H9 (cell line): ENCODE data around the gene RDH13. TPM values are rescaled to one million over a fixed set of nuclear protein-coding genes. Genes with fewer than 3 reads are reported as not detected.
A peak's percentile ranks its signal among the peaks of the same experiment; 100 is the strongest.

ENCODE experiments used
- DNase-seq: peaks from one replicate; pipeline ENCODE4 v3.0.0-alpha.2; 2017
- H2AFZ ChIP-seq: one replicate; pipeline ENCODE4 v1.6.1; 2013; ENCODE audit warnings: mild to moderate bottlenecking, low read length, control low read depth, moderate library complexity
- H2AK5ac ChIP-seq: 2 replicates; pipeline ENCODE4 v1.6.1; 2013; ENCODE audit warnings: low read length, control low read depth, mixed read lengths; ENCODE audit not compliant: insufficient read length
- H2BK120ac ChIP-seq: one replicate; pipeline ENCODE4 v1.6.1; 2013; ENCODE audit warnings: low read depth, mild to moderate bottlenecking, low read length, control low read depth, inconsistent platforms; ENCODE audit not compliant: poor library complexity, severe bottlenecking
- H2BK12ac ChIP-seq: 2 replicates; pipeline ENCODE4 v1.6.1; 2013; ENCODE audit warnings: low read length, control low read depth, mixed read lengths, low read depth; ENCODE audit not compliant: insufficient read length
- H2BK15ac ChIP-seq: 2 replicates; pipeline ENCODE4 v1.6.1; 2013; ENCODE audit warnings: low read depth, low read length, control low read depth
- H2BK20ac ChIP-seq: one replicate; pipeline ENCODE4 v1.6.1; 2013; ENCODE audit warnings: low read depth, mild to moderate bottlenecking, low read length, control low read depth, inconsistent platforms; ENCODE audit not compliant: poor library complexity, severe bottlenecking
- H2BK5ac ChIP-seq: 2 replicates; pipeline ENCODE4 v1.6.1; 2013; ENCODE audit warnings: low read length, control low read depth, mixed read lengths; ENCODE audit not compliant: insufficient read length
- H3K14ac ChIP-seq: 2 replicates; pipeline ENCODE4 v1.6.1; 2013; ENCODE audit warnings: low read length, control low read depth; ENCODE audit not compliant: insufficient read depth
- H3K18ac ChIP-seq: 2 replicates; pipeline ENCODE4 v1.6.1; 2013; ENCODE audit warnings: low read depth, mild to moderate bottlenecking, mixed read lengths, low read length, control low read depth; ENCODE audit not compliant: insufficient read length
- H3K23ac ChIP-seq: 2 replicates; pipeline ENCODE4 v1.6.1; 2013; ENCODE audit warnings: low read length, control low read depth, mixed read lengths, low read depth; ENCODE audit not compliant: insufficient read length
- H3K23me2 ChIP-seq: 2 replicates; pipeline ENCODE4 v1.6.1; 2013; ENCODE audit warnings: low read depth, mild to moderate bottlenecking, mixed read lengths, low read length, control low read depth; ENCODE audit not compliant: insufficient read length, poor library complexity, severe bottlenecking
- H3K27ac ChIP-seq: 2 replicates; pipeline ENCODE4 v1.5.1; 2013; ENCODE audit warnings: low read length, control low read depth, mixed read lengths, low read depth; ENCODE audit not compliant: insufficient read length
- H3K27me3 ChIP-seq: 2 replicates; pipeline ENCODE4 v1.6.1; 2013; ENCODE audit warnings: low read length, control low read depth, inconsistent platforms; ENCODE audit not compliant: insufficient read depth
- H3K4ac ChIP-seq: 2 replicates; pipeline ENCODE4 v1.6.1; 2013; ENCODE audit warnings: low read depth, mild to moderate bottlenecking, control low read depth, inconsistent platforms, low read length, moderate library complexity
- H3K4me1 ChIP-seq: 2 replicates; pipeline ENCODE4 v1.6.1; 2013; ENCODE audit warnings: low read length, control low read depth, inconsistent platforms; ENCODE audit not compliant: insufficient read depth
- H3K4me2 ChIP-seq: 2 replicates; pipeline ENCODE4 v1.6.1; 2013; ENCODE audit warnings: low read length, control low read depth, mixed read lengths; ENCODE audit not compliant: insufficient read length, insufficient read depth
- H3K56ac ChIP-seq: 2 replicates; pipeline ENCODE4 v1.6.1; 2013; ENCODE audit warnings: low read depth, mild to moderate bottlenecking, mixed read lengths, low read length, control low read depth; ENCODE audit not compliant: insufficient read length
- H3K79me1 ChIP-seq: 2 replicates; pipeline ENCODE4 v1.6.1; 2013; ENCODE audit warnings: low read depth, mild to moderate bottlenecking, moderate library complexity, low read length, control low read depth, inconsistent platforms; ENCODE audit not compliant: insufficient read depth, poor library complexity, severe bottlenecking
- H3K79me2 ChIP-seq: 2 replicates; pipeline ENCODE4 v1.6.1; 2013; ENCODE audit warnings: low read length, control low read depth, inconsistent platforms; ENCODE audit not compliant: insufficient read depth
- H3K9ac ChIP-seq: 2 replicates; pipeline ENCODE4 v1.6.1; 2013; ENCODE audit warnings: low read length, control low read depth, mixed read lengths; ENCODE audit not compliant: insufficient read length; ENCODE audit errors: extremely low read depth
- H3K9me3 ChIP-seq: one replicate; pipeline ENCODE4 v1.6.1; 2013; ENCODE audit warnings: low read depth, low read length, inconsistent platforms; ENCODE audit not compliant: control insufficient read depth
- H3T11ph ChIP-seq: one replicate; pipeline ENCODE4 v1.6.1; 2013; ENCODE audit warnings: mild to moderate bottlenecking, low read length, control low read depth, inconsistent platforms
- H4K20me1 ChIP-seq: one replicate; pipeline ENCODE4 v1.6.1; 2013; ENCODE audit not compliant: control insufficient read depth, insufficient read length, insufficient read depth
- H4K5ac ChIP-seq: 2 replicates; pipeline ENCODE4 v1.6.1; 2013; ENCODE audit warnings: low read depth, mild to moderate bottlenecking, mixed read lengths, low read length, control low read depth; ENCODE audit not compliant: insufficient read length
- H4K8ac ChIP-seq: replicated peaks from 2 replicates; pipeline ENCODE4 v1.6.1; 2013; ENCODE audit warnings: low read length, control low read depth, mixed read lengths, low read depth; ENCODE audit not compliant: insufficient read length
- H4K91ac ChIP-seq: 2 replicates; pipeline ENCODE4 v1.6.1; 2013; ENCODE audit warnings: low read depth, mild to moderate bottlenecking, moderate library complexity, mixed read lengths, low read length, control low read depth; ENCODE audit not compliant: insufficient read length
- H3K27ac Mint-ChIP-seq, 3 experiments: 2 replicates in 2 of 3; 3 replicates in 1 of 3; pipeline ENCODE4 v1.8.0; 2020 to 2021; ENCODE audit warnings: mixed read lengths in 3 of 3, mild to moderate bottlenecking in 1 of 3, moderate library complexity in 1 of 3
- H3K27me3 Mint-ChIP-seq: 2 replicates; pipeline ENCODE4 v1.8.0; 2021; ENCODE audit warnings: low read depth, mild to moderate bottlenecking, moderate library complexity, mixed read lengths
- H3K36me3 Mint-ChIP-seq, 3 experiments: 2 replicates in 2 of 3; 3 replicates in 1 of 3; pipeline ENCODE4 v1.8.0; 2020 to 2021; ENCODE audit warnings: low read depth in 3 of 3, mixed read lengths in 3 of 3; ENCODE audit not compliant: insufficient read depth in 1 of 3
- H3K4me1 Mint-ChIP-seq, 2 experiments: 2 replicates each; pipeline ENCODE4 v1.8.0; 2020; ENCODE audit warnings: mixed read lengths in 2 of 2
- H3K4me3 Mint-ChIP-seq, 2 experiments: 2 replicates in 1 of 2; 3 replicates in 1 of 2; pipeline ENCODE4 v1.8.0; 2020 to 2021; ENCODE audit warnings: mild to moderate bottlenecking in 2 of 2, mixed read lengths in 2 of 2, moderate library complexity in 1 of 2
- H3K9me3 Mint-ChIP-seq, 2 experiments: 2 replicates in 1 of 2; 3 replicates in 1 of 2; pipeline ENCODE4 v1.8.0; 2020; ENCODE audit warnings: mild to moderate bottlenecking in 2 of 2, mixed read lengths in 2 of 2, moderate library complexity in 1 of 2
- WGBS: extraction: QIAGEN DNeasy Blood & Tissue Kit; methylation state at CpG from one replicate; pipeline ENCODE4 v1.1.7; 2013; ENCODE audit warnings: missing lambda C conversion rate, low lambda C conversion rate, mixed read lengths; ENCODE audit not compliant: insufficient read length; ENCODE audit errors: extremely low coverage; 5-methylcytosine and 5-hydroxymethylcytosine counted together
- total RNA-seq: library from RNA; stranded (reverse); gene quantifications from 2 replicates; pipeline ENCODE4 v1.2.1, GENCODE V29; 2021
- TF ChIP-seq, protein P1 (sequence below): fragments of 200-600 bp; sonication (generic); conservative IDR thresholded peaks from 3 replicates; pipeline ENCODE4 v1.8.0; 2021; ENCODE audit warnings: antibody characterized with exemption, mild to moderate bottlenecking

The RDH13 gene
- total RNA-seq, 1 experiment from 2014 or later: 21.5 TPM

DNA sequence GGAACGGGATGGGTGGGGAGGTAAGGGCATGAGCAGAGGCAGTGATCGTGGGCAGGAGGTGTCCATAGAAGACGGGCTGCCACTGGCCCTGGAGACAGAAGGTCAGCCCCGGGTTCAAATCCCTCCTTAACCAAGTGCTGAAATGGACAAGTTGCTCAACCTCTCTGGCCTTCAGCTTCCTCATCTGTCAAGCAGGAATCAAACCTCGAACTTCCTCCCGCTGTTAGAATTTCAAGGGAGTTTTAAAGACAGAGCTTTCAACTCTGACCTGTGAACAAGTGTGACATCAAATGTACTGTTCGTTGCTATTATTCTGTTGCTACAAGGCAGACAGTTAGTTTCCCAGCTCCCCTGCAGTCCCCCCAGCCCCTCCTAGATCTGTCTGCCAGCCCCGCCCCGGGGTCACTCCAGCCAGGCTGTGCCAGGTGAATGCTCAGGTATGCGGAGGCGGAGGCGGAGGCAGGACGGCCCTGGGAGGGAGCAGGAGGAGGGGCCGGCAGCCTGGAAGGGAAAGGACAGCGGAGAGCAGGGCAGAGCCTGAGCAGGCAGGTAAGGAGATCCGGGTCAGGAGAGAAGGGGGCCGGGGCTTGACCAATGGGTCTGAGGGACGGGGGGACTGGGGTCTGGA, 12.5 kb upstream of the RDH13 start, which contains the start of gene EPS8L1:
EPS8L1 (plus strand) TSS at position 499 of the 628 bp plus-strand sequence. CDS start 576 bp downstream, outside the sequence.
- H4K20me1 ChIP-seq: no peaks in the 10 kb centered on the region
- TF ChIP-seq, protein P1, sequence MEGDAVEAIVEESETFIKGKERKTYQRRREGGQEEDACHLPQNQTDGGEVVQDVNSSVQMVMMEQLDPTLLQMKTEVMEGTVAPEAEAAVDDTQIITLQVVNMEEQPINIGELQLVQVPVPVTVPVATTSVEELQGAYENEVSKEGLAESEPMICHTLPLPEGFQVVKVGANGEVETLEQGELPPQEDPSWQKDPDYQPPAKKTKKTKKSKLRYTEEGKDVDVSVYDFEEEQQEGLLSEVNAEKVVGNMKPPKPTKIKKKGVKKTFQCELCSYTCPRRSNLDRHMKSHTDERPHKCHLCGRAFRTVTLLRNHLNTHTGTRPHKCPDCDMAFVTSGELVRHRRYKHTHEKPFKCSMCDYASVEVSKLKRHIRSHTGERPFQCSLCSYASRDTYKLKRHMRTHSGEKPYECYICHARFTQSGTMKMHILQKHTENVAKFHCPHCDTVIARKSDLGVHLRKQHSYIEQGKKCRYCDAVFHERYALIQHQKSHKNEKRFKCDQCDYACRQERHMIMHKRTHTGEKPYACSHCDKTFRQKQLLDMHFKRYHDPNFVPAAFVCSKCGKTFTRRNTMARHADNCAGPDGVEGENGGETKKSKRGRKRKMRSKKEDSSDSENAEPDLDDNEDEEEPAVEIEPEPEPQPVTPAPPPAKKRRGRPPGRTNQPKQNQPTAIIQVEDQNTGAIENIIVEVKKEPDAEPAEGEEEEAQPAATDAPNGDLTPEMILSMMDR: no peak
- no peaks in the 10 kb centered on the region for H3K9me3 ChIP-seq
- WGBS: no CpG with 5 or more reads among the region's 18 CpGs
- no peaks in the 10 kb centered on the region; a peak in 2 of 7 replicates for H3K36me3 Mint-ChIP-seq
- no peak within 1 kb of the TSS for H2AFZ ChIP-seq
- no peaks in the 10 kb centered on the region for H3K79me1 ChIP-seq
- H4K5ac ChIP-seq: no peak within 1 kb of the TSS
- H3K23me2 ChIP-seq: peaks cover 6% of the 10 kb centered on the region
- peak within 1 kb of the TSS; percentile 15 for H3K4me2 ChIP-seq
- H2AK5ac ChIP-seq: no peak within 1 kb of the TSS
- no peak within 1 kb of the TSS for H2BK120ac ChIP-seq
- H3T11ph ChIP-seq: no peak within 1 kb of the TSS
- H3K4me1 Mint-ChIP-seq: peaks cover 30 to 43% of the 10 kb centered on the region in 2 experiments
- peak within 1 kb of the TSS in 1 of 3 experiments; percentile 47; a peak in 3 of 7 replicates for H3K27ac Mint-ChIP-seq
- no peak within 1 kb of the TSS for H4K8ac ChIP-seq
- no peak within 1 kb of the TSS for H4K91ac ChIP-seq
- no peak within 1 kb of the TSS for H2BK5ac ChIP-seq
- no peak within 1 kb of the TSS for H2BK12ac ChIP-seq
- H2BK15ac ChIP-seq: no peak within 1 kb of the TSS
- H3K23ac ChIP-seq: no peak within 1 kb of the TSS
- no peak within 1 kb of the TSS for H2BK20ac ChIP-seq
- peaks cover 2 to 8% of the 10 kb centered on the region in 2 experiments; a peak in 3 of 5 replicates for H3K9me3 Mint-ChIP-seq
- H3K9ac ChIP-seq: no peak within 1 kb of the TSS
- DNase-seq: peak; percentile 94
- peaks cover 5% of the 10 kb centered on the region; the same call in 1 of the 2 replicates for H3K4me1 ChIP-seq
- peaks cover 86% of the 10 kb centered on the region for H3K27me3 Mint-ChIP-seq
- no peak within 1 kb of the TSS for H3K27ac ChIP-seq
- H3K4me3 Mint-ChIP-seq: peak within 1 kb of the TSS; percentile 59 to 72
- no peak within 1 kb of the TSS for H3K56ac ChIP-seq
- no peaks in the 10 kb centered on the region for H3K79me2 ChIP-seq
- H3K27me3 ChIP-seq: peaks cover 17% of the 10 kb centered on the region; the same call in 1 of the 2 replicates
- no peak within 1 kb of the TSS for H3K14ac ChIP-seq
- H3K4ac ChIP-seq: no peak within 1 kb of the TSS
- H3K18ac ChIP-seq: no peak within 1 kb of the TSS
